Activated naive CD4-positive, alpha-beta T cell treated with anti-CD3 and anti-CD28 coated beads, Interleukin-2, amount 10 ng/mL, durations not matched to agents 7 days and 5 days (primary cell): Measurements from ENCODE around the gene TGIF1.

Experiments used
- CTCF ChIA-PET: fragments of 350-600 bp; sonication (Branson Sonifier 250); formaldehyde crosslinking; loops from one replicate; lab custom pipeline; 2021; ENCODE audit warnings: antibody characterized with exemption; lab: Charles Lee
- DNase-seq: peaks from one replicate; pipeline ENCODE4 v3.0.0-alpha.2; 2020
- H3K27ac Mint-ChIP-seq: one replicate; pipeline ENCODE4 v1.8.0; 2021; ENCODE audit warnings: mild to moderate bottlenecking, moderate library complexity, mixed read lengths
- H3K27me3 Mint-ChIP-seq: one replicate; pipeline ENCODE4 v1.8.0; 2021; ENCODE audit warnings: mild to moderate bottlenecking, mixed read lengths
- H3K36me3 Mint-ChIP-seq: one replicate; pipeline ENCODE4 v1.8.0; 2021; ENCODE audit warnings: mixed read lengths
- H3K4me1 Mint-ChIP-seq: one replicate; pipeline ENCODE4 v1.8.0; 2021; ENCODE audit warnings: mixed read lengths
- H3K4me3 Mint-ChIP-seq: one replicate; pipeline ENCODE4 v1.8.0; 2021; ENCODE audit warnings: mild to moderate bottlenecking, moderate library complexity, mixed read lengths
- H3K9me3 Mint-ChIP-seq: one replicate; pipeline ENCODE4 v1.8.0; 2021; ENCODE audit warnings: mixed read lengths

Gene TGIF1

GRCh38 chr18:3491981-3492555, 42.1 kb downstream of the TGIF1 start:
- no peak for DNase-seq
- Mint-ChIP-seq H3K4me1 (peaks cover 7% of the 10 kb centered on the region), H3K27me3 (peaks cover 25% of the 10 kb centered on the region), H3K9me3 (no peaks in the 10 kb centered on the region), H3K4me3 (no peak overlapping the region), H3K27ac (no peak overlapping the region), H3K36me3 (no peaks in the 10 kb centered on the region)
- CTCF ChIA-PET = no interaction called here

GRCh38 chr18:3492721-3493120, 42.7 kb downstream of the TGIF1 start:
- CTCF ChIA-PET = no interaction called here
- Mint-ChIP-seq H3K36me3 (no peaks in the 10 kb centered on the region), H3K9me3 (no peaks in the 10 kb centered on the region), H3K27ac (no peak overlapping the region), H3K4me1 (peaks cover 7% of the 10 kb centered on the region), H3K27me3 (peaks cover 27% of the 10 kb centered on the region), H3K4me3 (no peak overlapping the region)
- DNase-seq = no peak

- CTCF ChIA-PET = interaction anchor here (0.6 kb wide), 1 partner anchor 32 kb away, joined by 3 read pairs; no protein-coding TSS in a partner anchor
- no peak for DNase-seq
- peaks cover 10% of the 10 kb centered on the region for H3K4me1 Mint-ChIP-seq
- no peaks in the 10 kb centered on the region for H3K9me3 Mint-ChIP-seq
- no peaks in the 10 kb centered on the region for H3K36me3 Mint-ChIP-seq
- peaks cover 34% of the 10 kb centered on the region for H3K27me3 Mint-ChIP-seq
- H3K4me3 Mint-ChIP-seq = no peak overlapping the region
- H3K27ac Mint-ChIP-seq = no peak overlapping the region
Observed at GRCh38 chr18:3493501-3494244, 43.7 kb downstream of the TGIF1 start.

- CTCF ChIA-PET = interaction anchor here (0.6 kb wide), 1 partner anchor 32 kb away, joined by 3 read pairs; no protein-coding TSS in a partner anchor
- H3K27me3 Mint-ChIP-seq = peaks cover 39% of the 10 kb centered on the region
- no peak for DNase-seq
- peaks cover 13% of the 10 kb centered on the region for H3K4me1 Mint-ChIP-seq
- no peaks in the 10 kb centered on the region for H3K9me3 Mint-ChIP-seq
- H3K27ac Mint-ChIP-seq = no peak overlapping the region
- H3K4me3 Mint-ChIP-seq = no peak overlapping the region
- no peaks in the 10 kb centered on the region for H3K36me3 Mint-ChIP-seq
Observed at GRCh38 chr18:3494245-3494526, 44.2 kb downstream of the TGIF1 start.

GRCh38 chr18:3494569-3494968, 44.6 kb downstream of the TGIF1 start:
- DNase-seq = no peak
- H3K4me1 Mint-ChIP-seq = peaks cover 17% of the 10 kb centered on the region
- CTCF ChIA-PET = interaction anchor here (0.6 kb wide), 1 partner anchor 31 kb away, joined by 3 read pairs; no protein-coding TSS in a partner anchor
- no peaks in the 10 kb centered on the region for H3K9me3 Mint-ChIP-seq
- no peaks in the 10 kb centered on the region for H3K36me3 Mint-ChIP-seq
- H3K27ac Mint-ChIP-seq = no peak overlapping the region
- H3K4me3 Mint-ChIP-seq = no peak overlapping the region
- peaks cover 43% of the 10 kb centered on the region for H3K27me3 Mint-ChIP-seq

GRCh38 chr18:3495691-3496430, 45.9 kb downstream of the TGIF1 start:
- Mint-ChIP-seq H3K9me3 (no peaks in the 10 kb centered on the region), H3K4me3 (no peak overlapping the region), H3K27me3 (peaks cover 48% of the 10 kb centered on the region), H3K36me3 (no peaks in the 10 kb centered on the region), H3K4me1 (peaks cover 23% of the 10 kb centered on the region), H3K27ac (no peak overlapping the region)
- CTCF ChIA-PET = interaction anchor here (1.5 kb wide), 1 partner anchor 41 kb away, joined by 3 read pairs; no protein-coding TSS in a partner anchor
- DNase-seq = no peak

- Mint-ChIP-seq H3K36me3 (no peaks in the 10 kb centered on the region), H3K4me1 (peaks cover 21% of the 10 kb centered on the region), H3K9me3 (no peaks in the 10 kb centered on the region), H3K27me3 (peaks cover 41% of the 10 kb centered on the region), H3K27ac (no peak overlapping the region), H3K4me3 (peak overlapping the region; percentile 24)
- DNase-seq = peak; percentile 23
- CTCF ChIA-PET = interaction anchor here (0.6 to 1.5 kb wide), 3 partner anchors 167 to 566 kb away, joined by 3 to 6 read pairs (median 3); no protein-coding TSS in a partner anchor
Observed at GRCh38 chr18:3498698-3499471, 48.9 kb downstream of the TGIF1 start.

- Mint-ChIP-seq H3K4me3 (peak overlapping the region; percentile 24), H3K27me3 (peaks cover 39% of the 10 kb centered on the region), H3K36me3 (no peaks in the 10 kb centered on the region), H3K9me3 (no peaks in the 10 kb centered on the region), H3K27ac (no peak overlapping the region), H3K4me1 (peaks cover 21% of the 10 kb centered on the region)
- no peak for DNase-seq
- CTCF ChIA-PET = interaction anchor here (0.6 to 1.5 kb wide), 2 partner anchors 202 to 566 kb away, joined by 3 to 6 read pairs; no protein-coding TSS in a partner anchor
Observed at GRCh38 chr18:3499501-3499900, 49.5 kb downstream of the TGIF1 start.

GRCh38 chr18:3500016-3500415, 50.0 kb downstream of the TGIF1 start:
- Mint-ChIP-seq H3K4me1 (peaks cover 21% of the 10 kb centered on the region), H3K9me3 (no peaks in the 10 kb centered on the region), H3K27me3 (peaks cover 44% of the 10 kb centered on the region), H3K36me3 (no peaks in the 10 kb centered on the region), H3K4me3 (no peak overlapping the region), H3K27ac (no peak overlapping the region)
- CTCF ChIA-PET = no interaction called here
- DNase-seq = no peak

GRCh38 chr18:3502650-3503049, 52.7 kb downstream of the TGIF1 start:
- no peak overlapping the region for H3K4me3 Mint-ChIP-seq
- H3K27ac Mint-ChIP-seq = no peak overlapping the region
- no peaks in the 10 kb centered on the region for H3K9me3 Mint-ChIP-seq
- peaks cover 48% of the 10 kb centered on the region for H3K27me3 Mint-ChIP-seq
- H3K36me3 Mint-ChIP-seq = no peaks in the 10 kb centered on the region
- no peak for DNase-seq
- CTCF ChIA-PET = no interaction called here
- H3K4me1 Mint-ChIP-seq = peaks cover 16% of the 10 kb centered on the region

- Mint-ChIP-seq H3K36me3 (no peaks in the 10 kb centered on the region), H3K27me3 (peaks cover 33% of the 10 kb centered on the region), H3K27ac (no peak overlapping the region), H3K4me1 (peaks cover 6% of the 10 kb centered on the region), H3K4me3 (no peak overlapping the region), H3K9me3 (no peaks in the 10 kb centered on the region)
- DNase-seq = no peak
- CTCF ChIA-PET = interaction anchor here (0.8 kb wide), 1 partner anchor 38 kb away, joined by 3 read pairs; no protein-coding TSS in a partner anchor
Observed at GRCh38 chr18:3504637-3505036, 54.7 kb downstream of the TGIF1 start.

- DNase-seq = no peak
- no peak overlapping the region for H3K27ac Mint-ChIP-seq
- H3K4me3 Mint-ChIP-seq = no peak overlapping the region
- CTCF ChIA-PET = interaction anchor here (0.7 kb wide), 1 partner anchor 23 kb away, joined by 3 read pairs; no protein-coding TSS in a partner anchor
- H3K27me3 Mint-ChIP-seq = peaks cover 14% of the 10 kb centered on the region
- H3K9me3 Mint-ChIP-seq = no peaks in the 10 kb centered on the region
- no peaks in the 10 kb centered on the region for H3K36me3 Mint-ChIP-seq
- no peaks in the 10 kb centered on the region for H3K4me1 Mint-ChIP-seq
Observed at GRCh38 chr18:3508576-3509549, 58.9 kb downstream of the TGIF1 start.
